Astrocyte (in vitro differentiated cells and primary cell): ENCODE data around the gene CFAP65. TPM values are rescaled to one million over a fixed set of nuclear protein-coding genes. Genes with fewer than 3 reads are reported as not detected.

Experiments used
- DNase-seq: peaks from one replicate; pipeline ENCODE4 v3.0.0-alpha.2; 2010; ENCODE audit warnings: low read depth
- FAIRE-seq: peaks from 2 replicates; lab custom pipeline; 2011; peaks lifted over from hg19 to GRCh38; lab: Jason Lieb, UNC
- H2AFZ ChIP-seq: 2 replicates; pipeline ENCODE4 v1.6.0; 2012; ENCODE audit warnings: low read depth, low read length, inconsistent platforms
- H3K27ac ChIP-seq: 2 replicates; pipeline ENCODE4 v1.5.1; 2011; ENCODE audit warnings: low read depth, low read length, inconsistent platforms
- H3K27me3 ChIP-seq: 2 replicates; pipeline ENCODE4 v1.6.0; 2011; ENCODE audit warnings: low read length, inconsistent platforms; ENCODE audit not compliant: insufficient read depth
- H3K36me3 ChIP-seq: 2 replicates; pipeline ENCODE4 v1.5.1; 2011; ENCODE audit warnings: low read length, inconsistent platforms; ENCODE audit not compliant: insufficient read depth
- H3K4me1 ChIP-seq: 2 replicates; pipeline ENCODE4 v1.5.1; 2011; ENCODE audit warnings: low read length, inconsistent platforms; ENCODE audit not compliant: insufficient read depth
- H3K4me2 ChIP-seq: 2 replicates; pipeline ENCODE4 v1.6.0; 2012; ENCODE audit warnings: low read length, inconsistent platforms
- H3K4me3 ChIP-seq: 2 replicates; pipeline ENCODE4 v1.5.1; 2011; ENCODE audit warnings: low read depth, mild to moderate bottlenecking, low read length, inconsistent platforms; ENCODE audit not compliant: insufficient read depth
- H3K79me2 ChIP-seq: 2 replicates; pipeline ENCODE4 v1.6.0; 2012; ENCODE audit warnings: mild to moderate bottlenecking, low read length, inconsistent platforms; ENCODE audit not compliant: insufficient read depth
- H3K9ac ChIP-seq: 2 replicates; pipeline ENCODE4 v1.6.0; 2012; ENCODE audit warnings: mild to moderate bottlenecking, low read length, inconsistent platforms
- H3K9me3 ChIP-seq: 2 replicates; pipeline ENCODE4 v1.5.1; 2012; ENCODE audit warnings: low read depth, mild to moderate bottlenecking, low read length, inconsistent platforms; ENCODE audit not compliant: insufficient read depth
- H4K20me1 ChIP-seq: 2 replicates; pipeline ENCODE4 v1.6.0; 2012; ENCODE audit warnings: low read length, inconsistent platforms; ENCODE audit not compliant: insufficient read depth
- H3K27ac Mint-ChIP-seq: one replicate; pipeline ENCODE4 v1.8.0; 2021; ENCODE audit warnings: mild to moderate bottlenecking, mixed read lengths; ENCODE audit not compliant: unreplicated experiment
- H3K27me3 Mint-ChIP-seq: one replicate; pipeline ENCODE4 v1.8.0; 2021; ENCODE audit warnings: low read depth, mixed read lengths; ENCODE audit not compliant: unreplicated experiment
- H3K36me3 Mint-ChIP-seq: one replicate; pipeline ENCODE4 v1.8.0; 2021; ENCODE audit warnings: low read depth, mixed read lengths; ENCODE audit not compliant: unreplicated experiment
- H3K4me1 Mint-ChIP-seq: one replicate; pipeline ENCODE4 v1.8.0; 2021; ENCODE audit warnings: low read depth, mixed read lengths; ENCODE audit not compliant: unreplicated experiment
- H3K4me3 Mint-ChIP-seq: one replicate; pipeline ENCODE4 v1.8.0; 2021; ENCODE audit warnings: mild to moderate bottlenecking, moderate library complexity, mixed read lengths; ENCODE audit not compliant: unreplicated experiment
- H3K9me3 Mint-ChIP-seq: one replicate; pipeline ENCODE4 v1.8.0; 2021; ENCODE audit warnings: mild to moderate bottlenecking, mixed read lengths; ENCODE audit not compliant: unreplicated experiment
- EZH2 ChIP-seq: IDR thresholded peaks from 2 replicates; pipeline ENCODE4 v1.6.1; 2012; ENCODE audit warnings: mild to moderate bottlenecking, low read length, inconsistent platforms; ENCODE audit not compliant: insufficient read depth
- total RNA-seq: library from RNA; stranded (reverse); gene quantifications from 2 replicates; pipeline ENCODE4 v1.2.1, GENCODE V29; 2021
- TF ChIP-seq, protein P1 (sequence below): IDR thresholded peaks from 2 replicates; pipeline ENCODE4 v1.5.1; 2011; ENCODE audit warnings: low read depth, mild to moderate bottlenecking, inconsistent platforms, low read length, moderate library complexity; ENCODE audit not compliant: insufficient read depth

The CFAP65 gene
- total RNA-seq, 1 donor from 2014 or later: 0.27 TPM

DNA sequence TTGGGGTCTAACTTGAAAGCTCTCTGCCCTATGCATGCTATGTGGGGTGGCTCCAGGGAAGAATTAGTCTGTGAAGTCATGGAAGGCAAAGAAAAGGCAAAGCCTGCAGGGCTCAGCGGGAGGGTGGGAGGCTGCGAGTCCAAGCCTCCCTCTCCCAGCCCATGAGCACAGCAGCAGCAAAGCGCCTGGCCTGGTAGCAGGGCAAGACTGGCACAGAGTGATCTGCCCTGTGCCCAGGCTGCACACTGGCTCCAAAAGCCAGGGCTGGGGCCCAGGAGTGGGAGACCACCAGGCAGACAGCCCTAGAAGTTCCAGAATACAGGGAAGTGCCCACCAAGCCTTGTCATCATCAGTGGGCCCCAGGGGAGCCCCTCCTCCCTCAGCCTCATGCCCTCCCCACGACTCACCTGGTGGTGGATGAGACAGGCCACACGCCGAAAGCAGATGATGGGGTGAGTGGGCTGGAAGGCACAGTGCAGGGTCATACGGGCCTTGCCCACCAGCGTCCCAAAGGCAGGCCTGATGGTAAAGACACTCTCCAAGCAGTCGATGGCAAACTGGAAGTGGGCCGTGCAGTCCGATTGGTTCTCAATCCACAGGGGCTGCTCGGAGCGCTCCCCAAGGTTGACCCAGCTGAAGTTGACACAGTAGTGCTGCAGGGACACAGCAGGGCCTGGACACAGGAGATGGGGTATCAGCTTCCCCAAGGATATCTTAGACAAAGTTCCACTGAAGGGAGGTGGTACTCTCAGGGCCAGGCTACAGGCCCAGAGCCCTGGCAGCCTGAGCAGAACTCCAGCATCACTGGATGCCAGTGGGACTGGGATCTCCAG is 12.1 kb downstream of the CFAP65 start:
- H3K79me2 ChIP-seq: no peaks in the 10 kb centered on the region
- FAIRE-seq: no peak
- H4K20me1 ChIP-seq: no peaks in the 10 kb centered on the region
- no peak for DNase-seq
- H3K27ac Mint-ChIP-seq: no peak overlapping the region
- no peaks in the 10 kb centered on the region for H3K4me1 ChIP-seq
- H3K9ac ChIP-seq: no peak overlapping the region
- no peak for TF ChIP-seq EZH2
- TF ChIP-seq, protein P1, sequence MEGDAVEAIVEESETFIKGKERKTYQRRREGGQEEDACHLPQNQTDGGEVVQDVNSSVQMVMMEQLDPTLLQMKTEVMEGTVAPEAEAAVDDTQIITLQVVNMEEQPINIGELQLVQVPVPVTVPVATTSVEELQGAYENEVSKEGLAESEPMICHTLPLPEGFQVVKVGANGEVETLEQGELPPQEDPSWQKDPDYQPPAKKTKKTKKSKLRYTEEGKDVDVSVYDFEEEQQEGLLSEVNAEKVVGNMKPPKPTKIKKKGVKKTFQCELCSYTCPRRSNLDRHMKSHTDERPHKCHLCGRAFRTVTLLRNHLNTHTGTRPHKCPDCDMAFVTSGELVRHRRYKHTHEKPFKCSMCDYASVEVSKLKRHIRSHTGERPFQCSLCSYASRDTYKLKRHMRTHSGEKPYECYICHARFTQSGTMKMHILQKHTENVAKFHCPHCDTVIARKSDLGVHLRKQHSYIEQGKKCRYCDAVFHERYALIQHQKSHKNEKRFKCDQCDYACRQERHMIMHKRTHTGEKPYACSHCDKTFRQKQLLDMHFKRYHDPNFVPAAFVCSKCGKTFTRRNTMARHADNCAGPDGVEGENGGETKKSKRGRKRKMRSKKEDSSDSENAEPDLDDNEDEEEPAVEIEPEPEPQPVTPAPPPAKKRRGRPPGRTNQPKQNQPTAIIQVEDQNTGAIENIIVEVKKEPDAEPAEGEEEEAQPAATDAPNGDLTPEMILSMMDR: no peak
- no peaks in the 10 kb centered on the region for H3K4me1 Mint-ChIP-seq
- no peak overlapping the region for H3K4me2 ChIP-seq
- no peak overlapping the region for H3K4me3 Mint-ChIP-seq
- no peaks in the 10 kb centered on the region for H3K9me3 ChIP-seq
- peaks cover 14% of the 10 kb centered on the region for H3K27me3 ChIP-seq
- H3K27me3 Mint-ChIP-seq: peaks cover 69% of the 10 kb centered on the region
- H3K9me3 Mint-ChIP-seq: no peaks in the 10 kb centered on the region
- no peaks in the 10 kb centered on the region for H3K36me3 ChIP-seq
- no peak overlapping the region for H2AFZ ChIP-seq
- no peak overlapping the region for H3K4me3 ChIP-seq
- H3K36me3 Mint-ChIP-seq: no peaks in the 10 kb centered on the region
- no peak overlapping the region for H3K27ac ChIP-seq

DNA sequence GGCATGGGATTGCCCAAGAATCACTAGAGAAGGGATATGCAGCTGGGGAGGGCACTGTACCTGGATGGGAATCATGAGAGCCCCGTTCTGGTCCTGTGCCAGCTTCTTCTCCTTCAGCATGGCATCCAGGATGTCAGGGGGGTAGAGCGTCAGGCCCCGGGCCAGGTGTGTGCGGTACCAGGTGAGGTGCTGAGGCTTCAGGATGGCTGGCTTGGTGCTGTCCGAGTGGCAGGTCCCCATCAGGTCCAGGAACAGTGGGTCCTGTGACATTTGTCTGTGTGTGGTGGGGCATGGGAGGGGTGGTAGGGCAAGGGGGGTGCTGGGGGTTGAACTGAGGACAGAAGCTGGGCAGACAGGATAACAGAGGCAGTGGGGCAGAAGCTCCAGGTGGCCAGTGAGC is 13.2 kb downstream of the CFAP65 start:
- H3K4me3 Mint-ChIP-seq: no peak overlapping the region
- peaks cover 64% of the 10 kb centered on the region for H3K27me3 Mint-ChIP-seq
- TF ChIP-seq EZH2: no peak
- TF ChIP-seq, protein P1: no peak
- no peak for DNase-seq
- Histone ChIP-seq H3K9me3 (no peaks in the 10 kb centered on the region), H3K36me3 (no peaks in the 10 kb centered on the region), H3K4me1 (no peaks in the 10 kb centered on the region), H3K4me3 (no peak overlapping the region), H4K20me1 (no peaks in the 10 kb centered on the region), H3K9ac (no peak overlapping the region), H3K4me2 (no peak overlapping the region), H3K79me2 (no peaks in the 10 kb centered on the region), H3K27me3 (peaks cover 15% of the 10 kb centered on the region), H3K27ac (no peak overlapping the region), H2AFZ (no peak overlapping the region)
- no peak overlapping the region for H3K27ac Mint-ChIP-seq
- no peaks in the 10 kb centered on the region for H3K9me3 Mint-ChIP-seq
- no peaks in the 10 kb centered on the region for H3K4me1 Mint-ChIP-seq
- no peaks in the 10 kb centered on the region for H3K36me3 Mint-ChIP-seq
- FAIRE-seq: no peak

DNA sequence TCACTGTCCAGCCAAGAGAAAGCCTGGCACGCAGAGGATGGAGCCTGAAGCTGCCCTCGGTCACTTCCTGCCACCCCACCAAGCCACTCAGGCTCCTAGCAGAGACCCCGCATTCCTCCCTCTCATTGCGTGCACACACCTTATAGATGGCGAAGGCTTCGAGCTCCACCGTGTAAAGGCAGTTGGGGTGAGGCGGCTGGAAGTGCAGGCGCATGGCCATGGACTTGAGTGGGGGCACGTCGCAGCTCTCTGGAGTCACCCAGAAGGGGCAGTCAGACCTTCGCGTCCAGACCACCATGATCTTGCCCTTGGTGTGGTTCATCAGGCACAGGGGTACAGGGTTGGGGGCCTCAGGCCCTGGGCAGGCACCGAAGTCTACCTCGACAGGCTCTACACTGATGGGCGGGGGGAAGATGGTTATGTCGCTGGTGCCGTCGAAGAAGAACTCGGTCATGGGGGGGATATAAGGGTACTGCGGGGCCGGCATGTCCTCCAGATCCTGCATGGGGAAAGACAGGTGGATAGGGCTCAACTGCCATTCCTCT is 13.7 kb downstream of the CFAP65 start:
- Mint-ChIP-seq H3K4me1 (no peaks in the 10 kb centered on the region), H3K9me3 (no peaks in the 10 kb centered on the region), H3K36me3 (no peaks in the 10 kb centered on the region), H3K4me3 (no peak overlapping the region), H3K27ac (no peak overlapping the region), H3K27me3 (peaks cover 65% of the 10 kb centered on the region)
- no peaks in the 10 kb centered on the region for H3K9me3 ChIP-seq
- no peaks in the 10 kb centered on the region for H3K36me3 ChIP-seq
- no peaks in the 10 kb centered on the region for H3K4me1 ChIP-seq
- no peak overlapping the region for H3K4me2 ChIP-seq
- FAIRE-seq (no peak), DNase-seq (no peak)
- no peaks in the 10 kb centered on the region for H3K79me2 ChIP-seq
- TF ChIP-seq, protein P1: no peak
- no peak for TF ChIP-seq EZH2
- H3K4me3 ChIP-seq: no peak overlapping the region
- peaks cover 11% of the 10 kb centered on the region for H3K27me3 ChIP-seq
- H3K9ac ChIP-seq: no peak overlapping the region
- H4K20me1 ChIP-seq: no peaks in the 10 kb centered on the region
- no peak overlapping the region for H3K27ac ChIP-seq
- H2AFZ ChIP-seq: no peak overlapping the region
